ENCODE data around the gene SMYD3.

The SMYD3 gene

GRCh38 chr1:246113555-246114095 lies 393.5 kb downstream of the SMYD3 start:
- no peak for DNase-seq (ENCODE audit: low read depth in 1 of 2, low spot score in 1 of 2)

DNA sequence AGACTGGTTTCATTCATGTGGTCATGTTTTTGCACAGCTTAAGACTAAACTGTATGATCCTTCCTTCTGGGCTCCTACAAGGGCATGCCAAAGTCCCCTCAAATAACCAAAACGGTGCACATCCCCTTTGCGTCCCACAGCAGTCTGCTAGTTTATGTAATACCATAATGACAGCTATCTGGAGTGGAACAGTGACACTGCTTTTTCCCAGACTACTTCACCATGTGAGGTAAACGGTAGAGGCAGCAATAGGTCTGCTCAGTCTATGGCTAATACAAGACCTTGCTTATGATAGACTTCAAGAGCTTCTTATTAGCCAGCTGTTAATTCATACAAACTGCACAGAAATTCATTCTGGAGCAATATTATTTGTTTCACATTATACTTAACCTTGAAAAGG lies 395.5 kb downstream of the SMYD3 start:
- no peak for DNase-seq (ENCODE audit: low read depth in 1 of 2, low spot score in 1 of 2)

DNA sequence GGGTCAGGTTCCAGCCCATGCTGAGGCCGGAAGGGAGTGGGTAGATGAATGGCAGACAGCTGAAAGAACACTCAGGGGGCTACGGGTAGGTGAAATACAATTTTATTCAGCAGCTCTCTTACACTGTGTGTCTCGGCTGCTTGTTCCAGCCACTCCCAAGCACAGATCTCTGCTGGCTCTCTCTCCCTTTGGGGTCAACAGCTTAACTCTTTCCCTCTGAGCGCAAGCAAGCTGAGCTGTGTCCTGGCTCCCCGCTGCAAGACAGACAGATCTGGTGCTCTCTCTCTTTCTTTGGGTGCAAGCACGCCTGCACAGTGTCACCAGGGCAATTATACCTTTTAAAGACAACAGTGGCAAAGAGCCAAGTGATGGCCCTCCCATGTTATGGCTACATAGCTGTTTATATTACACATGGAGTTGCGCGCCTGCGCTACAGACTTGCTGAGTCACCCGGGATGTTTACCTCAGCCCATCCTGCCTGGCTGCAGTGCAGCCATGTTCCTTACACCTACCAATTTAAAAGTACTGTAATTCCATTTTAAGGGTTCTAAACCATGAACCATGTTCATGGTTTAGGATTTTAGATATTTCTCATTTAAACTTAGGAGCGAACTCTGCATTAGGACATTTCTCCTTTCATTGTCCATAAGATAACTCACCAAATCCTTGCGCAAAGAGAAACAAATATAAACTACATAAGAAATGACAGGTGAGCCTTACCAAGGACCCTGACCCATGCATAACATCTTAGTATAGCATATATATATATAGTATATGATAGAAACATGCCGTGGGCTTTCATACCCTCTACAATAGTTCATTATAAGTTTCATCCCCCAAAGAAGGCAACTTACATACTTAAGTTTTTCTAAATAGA lies 396.5 kb downstream of the SMYD3 start:
- DNase-seq (ENCODE audit: low read depth in 1 of 2, low spot score in 1 of 2) = no peak

- no peak for DNase-seq (ENCODE audit: low read depth in 1 of 2, low spot score in 1 of 2)
Measured at GRCh38 chr1:246108278-246108925, 398.7 kb downstream of the SMYD3 start.

DNA sequence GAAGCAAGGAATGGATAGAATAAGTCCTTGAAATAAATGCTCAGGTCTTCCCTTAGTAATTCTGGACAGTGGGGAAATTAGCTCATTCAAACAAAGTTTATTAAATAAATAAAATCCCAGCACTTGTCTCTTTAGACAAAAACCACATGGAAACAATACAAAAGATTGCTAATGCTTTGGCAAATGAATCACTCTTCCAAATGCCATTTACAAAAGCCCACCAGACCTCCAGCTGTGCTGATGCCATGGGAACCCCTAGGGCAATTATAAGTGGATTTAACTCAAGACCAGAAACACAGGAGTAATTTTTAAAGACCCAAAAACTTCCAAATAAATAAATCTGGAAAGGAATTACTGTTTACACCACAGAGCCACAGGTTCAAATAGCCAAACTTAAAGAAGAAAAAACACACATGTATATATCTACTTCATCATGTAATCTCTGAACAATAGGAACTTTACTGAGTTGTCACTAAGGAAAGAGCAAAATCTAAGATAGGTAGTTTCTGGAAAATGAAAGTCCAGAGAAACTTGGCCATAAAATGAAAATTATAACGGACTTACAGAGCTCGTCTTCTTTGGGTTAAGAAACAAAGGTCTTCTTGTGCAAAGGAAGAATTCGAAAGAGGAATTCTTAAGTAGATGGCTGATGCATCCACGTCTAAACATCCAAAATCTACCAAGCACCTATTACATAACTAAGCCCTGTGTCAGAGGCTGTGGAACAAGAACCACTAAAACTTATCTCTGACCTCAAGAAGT lies 399.4 kb downstream of the SMYD3 start:
- DNase-seq (ENCODE audit: low read depth in 1 of 2, low spot score in 1 of 2) = no peak

GRCh38 chr1:246106342-246106763 lies 400.7 kb downstream of the SMYD3 start:
- DNase-seq (ENCODE audit: low read depth in 1 of 2, low spot score in 1 of 2) = no peak

GRCh38 chr1:246104927-246105326 lies 402.2 kb downstream of the SMYD3 start:
- DNase-seq (ENCODE audit: low read depth in 1 of 2, low spot score in 1 of 2) = no peak

DNA sequence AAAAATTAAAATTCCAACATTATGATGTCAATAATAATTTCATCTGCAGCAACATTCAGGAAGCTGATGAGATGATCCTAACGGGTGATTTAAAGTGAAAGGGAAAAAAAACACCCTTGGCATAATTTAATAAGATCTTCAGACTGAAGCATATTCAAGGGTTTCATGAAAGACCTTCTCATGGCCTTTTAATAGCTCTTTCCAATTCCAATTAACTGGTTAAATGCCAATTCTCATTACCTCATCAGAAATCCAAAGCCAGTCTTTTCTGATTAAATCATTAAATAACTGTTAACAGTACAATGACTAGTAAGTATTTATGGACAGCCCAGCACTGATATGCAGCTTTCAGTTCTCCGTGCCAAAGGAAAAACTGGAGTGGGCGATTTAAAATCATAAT lies 407.5 kb downstream of the SMYD3 start:
- DNase-seq (ENCODE audit: low read depth in 1 of 2, low spot score in 1 of 2) = no peak

- DNase-seq (ENCODE audit: low read depth in 1 of 2, low spot score in 1 of 2) = no peak
Measured at GRCh38 chr1:246096356-246096755, 410.7 kb downstream of the SMYD3 start.

DNA sequence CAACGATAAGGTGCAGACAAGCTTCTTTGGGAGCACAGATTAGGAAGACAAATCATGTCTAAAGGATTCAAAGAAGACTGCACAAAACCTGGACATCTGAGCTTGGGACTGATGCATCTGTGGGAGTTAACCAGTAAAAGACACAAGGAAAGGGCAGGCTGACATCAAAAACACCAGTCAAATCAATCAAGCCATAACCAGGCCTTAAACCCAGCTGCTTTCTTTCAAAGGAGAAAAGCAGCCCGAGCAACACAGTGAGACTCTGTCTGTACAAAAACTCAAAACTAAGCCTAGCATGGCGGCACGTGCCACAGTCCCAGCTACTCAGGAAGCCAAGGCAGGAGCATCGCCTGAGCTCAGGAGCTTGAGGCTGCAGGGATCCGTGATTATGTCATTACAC lies 411.6 kb downstream of the SMYD3 start:
- DNase-seq (ENCODE audit: low read depth in 1 of 2, low spot score in 1 of 2) = no peak

- DNase-seq (ENCODE audit: low read depth in 1 of 2, low spot score in 1 of 2) = no peak
Measured at GRCh38 chr1:246093230-246093629, 413.8 kb downstream of the SMYD3 start.

GRCh38 chr1:246092136-246092535 lies 414.9 kb downstream of the SMYD3 start:
- DNase-seq (ENCODE audit: low read depth in 1 of 2, low spot score in 1 of 2) = no peak

DNA sequence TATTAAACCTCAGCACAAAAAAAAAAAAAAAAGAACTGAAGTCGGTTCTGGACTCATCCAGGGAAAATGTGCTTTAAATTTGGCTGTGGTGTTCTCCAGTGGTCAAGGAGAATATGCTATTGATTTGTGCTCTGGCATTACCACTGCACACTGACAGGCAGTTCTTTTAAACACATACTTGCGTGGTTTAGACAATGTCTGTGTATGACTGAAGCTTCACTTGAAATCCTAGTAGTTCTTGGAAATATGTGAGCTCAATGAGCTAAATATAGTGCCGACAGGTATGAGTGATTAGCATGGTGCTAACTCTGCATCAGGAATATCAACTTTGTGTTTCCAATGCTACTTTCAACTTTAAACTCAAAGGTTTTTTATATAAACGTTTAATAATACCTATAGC lies 415.6 kb downstream of the SMYD3 start:
- DNase-seq (ENCODE audit: low read depth in 1 of 2, low spot score in 1 of 2) = no peak

DNA sequence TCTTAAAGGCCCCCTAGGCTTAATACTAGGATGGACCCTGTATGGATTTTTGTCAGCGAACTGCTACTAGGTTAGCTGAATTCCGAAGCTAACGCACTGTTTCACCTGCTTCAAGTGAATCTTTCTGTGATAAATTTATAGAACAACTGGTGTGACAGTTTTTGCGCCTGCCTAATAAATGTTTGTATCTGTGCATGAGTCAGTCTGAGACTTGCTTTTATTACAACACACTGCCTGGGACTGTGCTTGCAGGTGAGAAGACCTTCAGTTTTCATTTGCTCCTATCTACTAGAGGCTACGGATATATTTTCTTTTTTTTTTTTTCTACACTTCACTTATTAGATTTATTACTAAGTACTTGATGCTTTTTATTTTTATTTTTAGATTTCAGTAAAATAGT lies 420.9 kb downstream of the SMYD3 start:
- no peak for DNase-seq (ENCODE audit: low read depth in 1 of 2, low spot score in 1 of 2)

DNA sequence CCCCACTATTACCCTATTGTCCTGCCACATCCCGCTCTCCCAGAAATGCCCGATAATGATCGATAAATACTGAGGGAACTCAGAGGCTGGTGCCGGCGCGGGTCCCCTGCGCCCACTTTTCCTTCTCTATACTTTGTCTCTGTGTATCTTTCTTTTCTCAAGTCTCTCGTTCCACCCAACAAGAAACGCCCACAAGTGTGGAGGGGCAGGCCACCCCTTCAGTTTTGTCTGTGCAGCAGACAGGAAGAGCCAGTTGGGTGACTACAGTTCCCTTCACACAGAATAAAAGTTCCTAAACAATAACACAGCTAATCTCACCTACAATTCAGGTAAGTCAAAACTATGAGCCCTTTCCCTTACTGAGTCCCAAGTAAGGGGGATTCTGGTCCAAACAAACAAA lies 423.7 kb downstream of the SMYD3 start:
- DNase-seq (ENCODE audit: low read depth in 1 of 2, low spot score in 1 of 2) = no peak

- DNase-seq (ENCODE audit: low read depth in 1 of 2, low spot score in 1 of 2) = no peak
Measured at GRCh38 chr1:246081856-246082668, 425.0 kb downstream of the SMYD3 start.

DNA sequence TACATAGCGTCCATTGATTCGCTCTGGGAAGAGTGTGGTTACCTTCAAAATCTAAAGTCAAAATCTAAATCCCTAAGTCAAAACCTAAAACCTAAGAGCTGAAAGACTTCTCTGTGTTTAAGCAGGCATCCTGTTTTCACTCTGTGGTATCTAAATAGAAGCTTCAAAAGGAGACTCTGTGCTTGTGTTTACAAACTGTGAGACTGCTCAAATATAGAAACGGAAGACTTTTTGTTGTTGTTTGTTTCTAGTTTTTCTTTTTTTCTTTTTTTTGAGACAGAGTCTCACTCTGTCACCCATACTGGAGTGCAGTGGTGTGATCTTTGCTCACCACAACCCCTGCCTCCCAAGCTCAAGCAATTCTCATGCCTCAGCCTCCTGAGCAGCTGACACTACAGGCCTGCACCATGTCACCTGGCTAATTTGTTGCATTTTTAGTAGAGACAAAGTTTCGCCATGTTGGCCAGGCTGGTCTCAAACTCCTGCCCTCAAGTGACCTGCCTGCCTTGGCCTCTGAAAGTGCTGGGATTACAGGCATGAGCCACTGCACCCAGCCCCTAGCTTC lies 425.9 kb downstream of the SMYD3 start:
- DNase-seq (ENCODE audit: low read depth in 1 of 2, low spot score in 1 of 2) = no peak

DNA sequence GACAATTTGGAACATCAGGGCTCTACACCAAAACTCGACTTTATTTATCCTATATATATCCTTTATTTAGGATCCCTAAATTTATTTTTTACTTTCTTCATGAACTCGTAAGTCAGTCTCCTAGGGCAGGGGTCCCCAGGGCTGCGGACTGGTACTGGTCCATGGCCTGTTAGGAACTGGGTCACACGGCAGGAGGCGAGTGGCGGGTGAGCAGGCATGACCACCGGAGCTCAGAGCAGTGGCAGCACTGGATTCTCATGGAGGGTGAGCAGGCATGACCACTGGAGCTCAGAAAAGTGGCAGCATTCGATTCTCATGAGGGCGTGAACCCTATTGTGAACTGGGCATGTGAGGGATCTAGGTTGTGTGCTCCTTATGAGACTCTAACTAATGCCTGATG lies 427.0 kb downstream of the SMYD3 start:
- DNase-seq (ENCODE audit: low read depth in 1 of 2, low spot score in 1 of 2) = no peak

GRCh38 chr1:246078888-246079252 lies 428.2 kb downstream of the SMYD3 start:
- DNase-seq (ENCODE audit: low read depth in 1 of 2, low spot score in 1 of 2) = no peak

- no peak for DNase-seq (ENCODE audit: low read depth in 1 of 2, low spot score in 1 of 2)
Measured at GRCh38 chr1:246078126-246078887, 428.8 kb downstream of the SMYD3 start.

Data from stimulated activated CD4-positive, alpha-beta T cell treated with anti-CD3 and anti-CD28 coated beads, Interleukin-15, amount 100 ng/mL, for 1 hour (primary cell).